ENCODE results near the gene RTEL1.

RTEL1 gene

GRCh38 chr20:63651942-63652191 lies 6.2 kb upstream of the RTEL1 start (continued):
- no peak for TF ChIP-seq ZNF280C (tag by site-specific recombination; IDR thresholded peaks at IDR 0.05)
- TF ChIP-seq ZBTB48 (tag by site-specific recombination; IDR thresholded peaks at IDR 0.05): 0 out of 2 replicates have a peak, but pooled peaks have one; percentile 42
- no peak for TF ChIP-seq ZNF248 (tag by site-specific recombination; IDR thresholded peaks at IDR 0.05)
- TF ChIP-seq MYNN (tag by site-specific recombination; IDR thresholded peaks at IDR 0.05; ENCODE audit: borderline replicate concordance): no peak
- no peak for TF ChIP-seq ZNF610 (tag by site-specific recombination; IDR thresholded peaks at IDR 0.05; ENCODE audit: borderline replicate concordance)
- no peak for TF ChIP-seq ZNF704 (tag by site-specific recombination; IDR thresholded peaks at IDR 0.05)
- no peak for TF ChIP-seq FEZF1 (tag by site-specific recombination; IDR thresholded peaks at IDR 0.05)
- no peak for TF ChIP-seq ZBTB8A (tag by site-specific recombination; IDR thresholded peaks at IDR 0.05)
- no peak for TF ChIP-seq KLF7 (tag by site-specific recombination; IDR thresholded peaks at IDR 0.05; ENCODE audit: borderline replicate concordance)
- no peak for TF ChIP-seq ZXDB (tag by site-specific recombination; IDR thresholded peaks at IDR 0.05)
- TF ChIP-seq KLF1 (tag by site-specific recombination; IDR thresholded peaks at IDR 0.05): peak; percentile 62
- TF ChIP-seq ZBTB10 (tag by site-specific recombination; IDR thresholded peaks at IDR 0.05): peak; percentile 65
- peak; percentile 85; the same call in 1 of the 2 replicates for TF ChIP-seq KLF17 (tag by site-specific recombination; IDR thresholded peaks at IDR 0.05)
- TF ChIP-seq ZNF266 (tag by site-specific recombination; IDR thresholded peaks at IDR 0.05; ENCODE audit: low read depth): no peak
- TF ChIP-seq OVOL3 (tag by site-specific recombination; IDR thresholded peaks at IDR 0.05): no peak
- TF ChIP-seq BCL11A (tag by site-specific recombination; IDR thresholded peaks at IDR 0.05; ENCODE audit: low read depth): no peak
- TF ChIP-seq ZNF776 (tag by site-specific recombination; IDR thresholded peaks at IDR 0.05; ENCODE audit: borderline replicate concordance): no peak
- TF ChIP-seq ZNF19 (tag by site-specific recombination; IDR thresholded peaks at IDR 0.05; ENCODE audit: low read depth): no peak
- no peak for TF ChIP-seq ZFP37 (tag by site-specific recombination; IDR thresholded peaks at IDR 0.05)
- no peak for TF ChIP-seq HOXD13 (CRISPR knock-in tag; IDR thresholded peaks at IDR 0.05; ENCODE audit: borderline replicate concordance)
- TF ChIP-seq ZNF629 (tag by site-specific recombination; IDR thresholded peaks at IDR 0.05): no peak
- no peak for TF ChIP-seq ZNF530 (tag by site-specific recombination; IDR thresholded peaks at IDR 0.05; ENCODE audit: low read depth)
- TF ChIP-seq ZNF707 (tag by site-specific recombination; IDR thresholded peaks at IDR 0.05): no peak
- no peak for TF ChIP-seq ZNF239 (tag by site-specific recombination; IDR thresholded peaks at IDR 0.05)
- no peak for TF ChIP-seq ZNF639 (tag by site-specific recombination; IDR thresholded peaks at IDR 0.05)

Data from HEK293 (cell line).